Measurements from ENCODE around the gene STAC.
"Not testable (repeated sequence)": the region's sequence is repeated elsewhere in the genome, so short reads cannot be mapped to it uniquely, and the experiment has no call there.

STAC gene

DNA sequence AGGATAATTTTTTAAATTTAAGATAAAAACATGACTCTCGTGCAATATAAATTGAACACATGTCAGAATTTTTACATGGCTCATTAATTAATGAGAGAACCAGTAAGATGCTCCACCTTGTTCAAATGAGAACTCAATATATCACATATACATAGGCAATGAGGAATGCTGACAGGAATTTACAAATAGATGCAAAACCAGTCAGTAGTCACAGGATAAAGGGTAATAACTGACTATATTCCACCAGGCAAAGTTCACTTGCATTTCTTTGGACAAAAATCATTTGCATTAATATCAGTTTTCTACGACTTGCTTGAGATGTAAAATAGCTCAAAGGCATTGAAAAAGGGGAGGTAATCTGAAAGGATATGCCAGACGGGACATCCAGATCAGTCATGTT is 139.4 kb downstream of the STAC start:
- no peak for DNase-seq (ENCODE audit: low read depth in 2 of 2)

DNA sequence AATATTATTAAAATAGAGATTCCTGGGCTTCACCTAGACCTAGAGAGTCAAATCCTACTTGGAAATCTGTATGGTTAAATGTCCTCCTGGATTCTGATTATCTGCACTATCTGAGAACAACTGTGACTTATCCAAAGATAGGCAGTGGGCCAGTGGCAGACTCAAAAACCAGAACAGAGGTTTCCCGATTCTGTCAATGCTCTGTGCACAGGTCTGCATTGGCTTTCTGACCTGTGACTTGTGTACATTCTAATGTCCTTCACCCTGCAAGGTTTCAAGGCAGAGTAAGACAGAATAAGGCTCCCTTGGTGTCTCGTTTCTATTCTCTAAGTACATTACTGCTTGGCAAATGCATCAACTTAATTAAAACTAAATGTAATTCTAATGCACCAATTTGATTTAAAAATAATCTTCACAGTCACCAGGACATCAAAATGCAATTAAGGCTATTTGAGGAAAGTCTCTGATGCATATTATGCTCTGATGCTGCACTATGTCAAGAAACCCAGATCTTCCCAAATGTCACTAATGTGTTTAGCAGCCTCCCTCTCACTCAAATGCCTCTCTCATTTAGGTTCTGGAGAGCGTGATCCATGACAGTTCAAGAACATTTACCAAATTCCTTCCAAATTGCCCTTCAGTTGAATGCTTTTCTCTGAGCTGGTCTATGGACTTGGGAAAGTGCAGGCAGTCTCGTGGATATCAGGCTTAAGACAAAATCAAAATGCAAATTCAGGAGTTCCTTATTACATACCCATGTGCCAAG is 140.1 kb downstream of the STAC start:
- no peak for DNase-seq (ENCODE audit: low read depth in 2 of 2)

DNA sequence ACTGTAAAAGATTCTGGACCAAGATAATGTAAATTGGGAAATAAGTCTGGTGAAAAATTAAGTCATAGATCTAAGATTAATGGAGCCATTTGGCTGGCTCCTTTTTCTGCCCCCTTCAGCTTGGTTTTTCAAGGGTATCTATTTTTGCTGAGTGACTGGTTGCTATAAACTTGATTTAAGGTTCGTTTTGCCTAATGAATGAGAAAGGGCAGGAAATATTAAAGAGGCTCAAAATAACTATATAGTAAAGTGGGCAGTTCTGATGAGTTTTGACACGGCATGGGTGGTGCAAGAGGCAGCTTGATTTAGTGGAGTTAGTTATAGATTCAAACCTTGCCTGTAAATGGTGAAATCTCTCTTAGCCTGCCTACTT is 140.7 kb downstream of the STAC start:
- DNase-seq (ENCODE audit: low read depth in 2 of 2): no peak

GRCh38 chr3:36524560-36524959 is 144.3 kb downstream of the STAC start:
- no peak for DNase-seq (ENCODE audit: low read depth in 2 of 2)

- no peak for DNase-seq (ENCODE audit: low read depth in 2 of 2)
Measured at GRCh38 chr3:36525115-36525801, 145.0 kb downstream of the STAC start.

- DNase-seq (ENCODE audit: low read depth in 2 of 2): no peak
Measured at GRCh38 chr3:36538136-36538749, 157.9 kb downstream of the STAC start.

- DNase-seq (ENCODE audit: low read depth in 2 of 2): no peak
Measured at GRCh38 chr3:36540888-36541518, 160.7 kb downstream of the STAC start.

DNA sequence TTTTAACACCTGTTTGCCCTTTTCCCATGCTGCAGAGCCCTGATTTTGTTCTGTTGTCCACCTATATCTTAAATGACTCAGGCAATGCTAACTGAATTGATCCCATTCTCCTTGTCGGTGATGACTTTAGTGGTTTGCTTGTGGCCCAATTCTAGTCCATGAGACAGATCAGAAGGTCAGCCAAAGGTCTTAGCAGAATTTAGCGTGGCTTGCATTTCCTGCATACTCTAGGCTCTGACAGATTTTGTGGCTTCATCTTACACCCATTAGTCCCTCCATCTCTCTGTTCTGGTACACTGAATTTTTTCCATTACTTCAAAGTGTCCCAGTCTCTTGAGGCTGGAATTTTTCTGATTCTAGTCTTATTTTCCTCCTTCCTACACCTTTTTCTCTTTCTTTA is 161.9 kb downstream of the STAC start:
- no peak for DNase-seq (ENCODE audit: low read depth in 2 of 2)

DNA sequence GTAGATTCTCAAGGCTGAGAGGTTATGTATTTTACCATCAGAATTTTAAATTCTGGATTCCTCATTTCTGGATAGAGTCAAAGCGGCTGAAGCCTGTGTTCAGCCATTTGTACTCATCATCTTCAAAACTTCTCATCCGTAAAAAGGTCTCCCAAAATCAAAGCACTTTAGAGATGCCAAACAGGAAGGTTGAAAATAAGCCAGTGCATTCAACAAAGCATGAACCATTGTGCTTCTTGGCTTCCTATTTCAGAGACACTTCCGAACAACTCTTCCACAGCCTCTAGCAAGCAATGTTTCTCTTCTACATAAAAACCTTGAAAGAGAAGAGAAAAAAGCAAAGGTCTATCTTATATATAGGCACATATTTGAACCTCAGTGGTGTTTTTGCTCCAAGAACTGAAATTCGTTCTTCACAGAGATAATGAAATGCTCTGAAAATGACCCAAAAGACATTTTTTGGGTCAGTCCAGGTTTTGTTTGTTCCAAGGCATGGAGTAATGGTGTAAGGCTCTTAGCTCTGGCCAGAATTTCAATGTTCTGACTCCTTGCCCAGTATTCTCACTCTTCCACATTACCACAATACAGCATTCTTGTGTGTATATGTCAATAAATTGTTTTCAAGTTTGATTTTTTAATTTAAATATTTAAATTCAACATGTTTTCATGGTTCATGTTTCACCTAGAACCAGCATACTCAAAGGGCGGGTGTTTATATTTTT is 163.1 kb downstream of the STAC start:
- DNase-seq (ENCODE audit: low read depth in 2 of 2): no peak

DNA sequence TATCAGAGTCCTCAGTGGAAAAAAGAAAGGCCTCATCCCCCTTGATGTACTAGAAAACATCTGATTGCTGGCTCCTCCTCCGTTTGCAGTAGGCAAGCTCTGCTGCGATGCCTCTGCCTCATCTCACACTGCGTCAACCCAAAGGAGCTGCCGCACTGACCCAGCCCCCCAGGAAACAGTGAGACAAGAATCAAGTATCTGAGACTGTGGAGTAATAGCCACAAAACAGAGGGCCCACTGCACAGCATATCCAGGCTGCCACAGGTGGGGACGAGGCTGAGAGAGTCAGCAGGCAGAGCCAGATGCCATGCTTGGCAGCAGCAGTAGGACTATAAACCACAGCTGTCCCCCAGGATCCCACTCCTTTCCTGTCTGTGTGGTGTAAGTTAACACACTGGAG is 165.9 kb downstream of the STAC start:
- DNase-seq (ENCODE audit: low read depth in 2 of 2): no peak

DNA sequence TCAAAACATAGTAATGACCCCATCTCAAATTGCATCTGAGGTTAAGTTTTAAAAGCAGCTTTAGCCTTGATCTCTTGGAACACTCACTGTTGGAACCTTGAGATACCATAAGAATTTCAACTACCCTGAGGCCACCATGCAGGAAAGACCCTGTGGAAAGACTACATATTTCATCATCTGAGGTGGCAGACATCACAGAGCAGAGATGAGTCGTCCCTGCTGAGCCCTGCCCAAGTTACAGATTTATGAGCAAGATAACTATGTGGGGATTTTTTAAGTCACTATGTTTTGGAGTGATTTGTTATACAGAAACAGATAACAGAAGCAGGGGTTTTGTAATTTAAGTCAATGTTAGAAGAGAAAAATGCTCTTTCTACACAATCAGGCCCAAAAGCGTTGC is 168.4 kb downstream of the STAC start:
- no peak for DNase-seq (ENCODE audit: low read depth in 2 of 2)

DNA sequence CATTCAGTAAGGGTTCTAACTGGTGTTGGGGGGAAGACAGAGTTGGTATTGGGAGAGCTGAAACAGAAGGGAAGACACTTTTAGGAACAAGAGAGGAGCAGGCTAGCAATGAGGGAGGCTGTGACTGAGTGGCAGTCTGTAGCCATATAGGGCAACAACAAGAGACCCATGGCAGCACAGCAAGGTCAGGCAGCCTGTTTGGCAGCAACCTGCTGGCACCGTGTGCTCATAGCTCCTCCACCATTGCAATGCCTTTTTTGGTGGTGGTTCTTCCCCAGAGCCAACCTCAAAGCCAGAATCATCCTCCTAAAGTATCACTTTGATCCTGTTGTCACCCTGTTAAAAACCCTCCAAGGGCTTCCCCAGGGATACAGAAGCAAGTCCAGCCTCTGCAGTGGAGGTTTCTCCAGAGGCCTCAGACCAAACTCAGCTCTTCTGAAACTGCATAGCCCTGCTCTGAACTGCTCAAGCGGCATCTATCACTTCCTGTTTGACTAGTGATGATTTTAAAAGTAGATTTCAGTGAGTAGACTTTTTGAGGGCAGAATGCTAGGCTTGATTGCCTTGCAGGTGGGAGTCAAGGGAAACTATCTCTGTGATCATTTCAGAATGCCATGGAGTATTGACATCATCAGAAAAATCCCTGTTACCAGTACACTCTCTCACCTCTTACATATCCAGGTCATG is 176.9 kb downstream of the STAC start:
- no peak for DNase-seq (ENCODE audit: low read depth in 2 of 2)

- no peak for DNase-seq (ENCODE audit: low read depth in 2 of 2)
Measured at GRCh38 chr3:36557708-36558421, 177.6 kb downstream of the STAC start.

GRCh38 chr3:36558961-36559360 is 178.7 kb downstream of the STAC start:
- DNase-seq (ENCODE audit: low read depth in 2 of 2): no peak

DNA sequence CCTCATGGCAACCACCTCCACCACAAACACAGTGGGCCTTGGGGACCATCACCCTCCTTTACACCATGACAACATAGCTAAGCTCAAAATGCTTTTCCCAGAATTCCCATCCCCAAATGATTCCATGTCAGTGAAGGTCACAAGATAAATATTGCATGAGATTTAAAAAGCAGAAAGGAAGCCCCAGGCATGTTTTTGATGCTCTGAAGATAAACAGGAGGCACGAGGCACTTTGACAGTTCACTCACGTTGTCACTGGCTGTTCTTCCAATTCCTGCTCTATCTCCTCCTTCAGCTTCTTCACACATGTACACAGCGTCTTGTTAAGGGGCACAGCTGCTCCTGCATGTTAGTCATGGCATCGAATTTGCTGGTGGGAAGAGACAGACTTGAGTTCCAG is 180.4 kb downstream of the STAC start:
- no peak for DNase-seq (ENCODE audit: low read depth in 2 of 2)

DNA sequence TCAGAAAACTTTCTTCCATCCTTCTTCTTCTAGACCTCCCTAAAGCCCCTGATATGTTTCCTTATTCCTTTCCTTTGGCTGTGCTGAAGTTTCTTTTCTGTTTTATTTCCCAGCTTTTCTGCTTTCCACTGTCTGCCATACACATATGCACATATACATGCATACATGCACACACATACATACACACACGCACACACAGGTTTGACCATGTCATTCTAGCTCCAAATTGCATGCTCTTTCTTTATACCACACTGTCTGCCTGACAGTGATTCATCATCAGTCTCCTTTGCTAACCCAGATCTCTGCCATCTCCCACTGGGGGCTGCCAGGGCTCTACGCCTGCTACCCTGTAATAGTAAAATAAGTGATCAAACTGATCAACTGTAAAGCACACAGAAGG is 181.3 kb downstream of the STAC start:
- DNase-seq (ENCODE audit: low read depth in 2 of 2): no peak

DNA sequence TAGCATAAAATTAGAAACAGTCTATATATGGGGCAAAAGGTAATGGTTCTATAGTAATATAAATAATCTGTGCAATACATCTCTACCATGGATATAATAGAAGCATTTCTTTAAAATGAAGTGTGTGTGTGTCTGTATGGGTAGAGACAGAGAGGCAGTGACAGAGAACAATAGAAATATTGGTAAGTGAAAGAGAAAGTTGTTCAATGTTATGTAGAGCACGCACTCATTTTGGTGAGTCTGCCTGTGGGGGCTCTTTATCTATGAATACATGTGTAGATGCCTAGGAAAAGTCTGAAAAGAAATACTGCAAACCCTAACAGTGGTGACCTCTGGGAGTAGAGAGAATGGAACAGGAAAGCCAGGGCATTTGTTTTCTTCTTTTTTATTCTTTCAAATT is 182.6 kb downstream of the STAC start:
- DNase-seq (ENCODE audit: low read depth in 2 of 2): no peak

DNA sequence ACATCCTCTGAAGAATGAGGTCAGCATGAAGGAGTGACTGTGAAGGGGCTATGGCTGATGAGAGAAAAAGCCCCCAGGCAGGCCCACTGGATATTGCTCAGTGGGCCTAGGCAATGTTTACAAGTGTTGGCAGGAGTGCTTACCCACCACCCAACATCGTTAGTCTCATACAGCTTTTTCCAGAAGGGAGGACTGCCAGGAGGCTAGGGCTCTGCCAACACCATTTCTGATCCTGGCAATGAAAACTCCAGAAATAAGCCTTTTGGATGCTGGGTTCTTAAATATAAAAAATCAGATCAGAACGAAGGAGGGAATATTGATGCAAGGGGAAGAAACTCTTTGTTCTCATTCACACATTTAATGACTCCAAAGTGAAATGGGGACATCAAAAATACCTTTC is 194.9 kb downstream of the STAC start:
- DNase-seq (ENCODE audit: low read depth in 2 of 2): no peak

DNA sequence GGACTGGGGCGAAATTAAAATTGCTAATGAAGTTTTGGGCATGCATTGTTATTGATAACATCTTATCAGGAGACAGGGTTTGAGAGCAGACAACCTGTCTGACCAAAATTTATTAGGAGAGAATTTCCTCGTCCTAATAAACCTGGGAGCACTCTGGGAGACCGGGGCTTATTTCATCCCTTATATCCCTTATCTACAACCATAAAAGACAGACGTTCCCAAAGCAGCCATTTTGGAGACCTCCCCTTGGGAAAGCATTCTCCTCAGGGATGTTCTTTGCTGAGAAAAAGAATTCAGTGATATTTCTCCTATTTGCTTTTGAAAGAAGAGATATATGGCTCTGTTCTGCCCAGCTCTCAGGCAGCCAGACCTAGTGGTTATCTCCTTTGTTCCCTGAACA is 198.1 kb downstream of the STAC start:
- not testable (repeated sequence) for DNase-seq (ENCODE audit: low read depth in 2 of 2)

GRCh38 chr3:36579746-36580145 is 199.4 kb downstream of the STAC start:
- DNase-seq (ENCODE audit: low read depth in 2 of 2): no peak

DNA sequence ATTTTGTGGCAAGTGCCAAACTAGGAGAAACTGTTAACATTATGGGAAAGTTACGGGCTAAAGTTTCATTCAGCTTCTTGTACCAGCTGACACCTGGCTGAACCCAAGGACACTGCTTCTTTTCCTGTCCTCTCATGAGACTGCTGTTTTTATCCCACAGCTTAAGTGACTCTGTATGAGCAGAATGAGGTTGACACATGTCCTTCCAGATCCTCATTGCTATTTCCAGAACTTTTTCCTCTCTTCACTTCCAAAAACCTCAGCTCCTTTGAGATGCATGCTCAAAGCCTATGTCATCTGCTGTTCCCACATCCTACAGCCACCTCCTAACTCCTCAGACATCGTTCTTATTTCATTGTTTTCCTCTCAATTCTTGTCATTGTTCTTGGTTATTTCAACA is 200.4 kb downstream of the STAC start:
- no peak for DNase-seq (ENCODE audit: low read depth in 2 of 2)
